GM21367 (cell line): ENCODE data around the gene DUSP12.
A peak's percentile ranks its signal among the peaks of the same experiment; 100 is the strongest.

ENCODE experiments used
- ATAC-seq: cut with Tn5 transposase; IDR thresholded peaks from one replicate; pipeline ENCODE4 v1.9.1; 2021; ENCODE audit not compliant: unreplicated experiment

DUSP12 gene

DNA sequence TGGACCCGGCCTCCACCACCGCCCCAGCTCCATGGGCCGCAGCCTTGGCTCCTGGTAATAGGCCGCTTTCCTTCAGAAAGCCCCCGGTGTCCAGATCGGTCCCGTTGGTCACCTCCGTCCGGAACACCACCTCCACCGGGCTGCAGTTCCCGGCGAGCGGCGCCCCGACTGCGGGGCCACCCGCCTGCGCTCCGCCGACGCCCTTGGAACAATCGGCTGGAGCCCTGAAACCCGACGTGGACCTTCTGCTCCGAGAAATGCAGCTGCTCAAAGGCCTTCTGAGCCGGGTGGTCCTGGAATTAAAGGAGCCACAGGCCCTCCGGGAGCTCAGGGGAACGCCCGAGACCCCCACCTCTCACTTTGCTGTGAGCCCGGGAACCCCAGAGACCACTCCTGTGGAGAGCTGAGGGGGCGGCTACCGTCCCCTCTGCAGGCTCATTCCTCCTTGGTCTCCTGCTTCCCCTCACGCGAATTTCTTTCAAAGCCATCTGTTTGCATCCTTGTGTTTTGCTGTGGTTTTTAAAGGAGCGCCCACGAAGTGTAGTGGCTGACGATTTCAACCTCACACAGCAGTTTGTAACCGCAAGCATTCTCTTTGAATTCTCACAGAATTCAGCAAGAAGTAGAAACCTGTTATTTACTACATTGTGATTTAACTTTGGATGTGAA lies 22.2 kb upstream of the DUSP12 start:
- peak; percentile 15 for ATAC-seq

DNA sequence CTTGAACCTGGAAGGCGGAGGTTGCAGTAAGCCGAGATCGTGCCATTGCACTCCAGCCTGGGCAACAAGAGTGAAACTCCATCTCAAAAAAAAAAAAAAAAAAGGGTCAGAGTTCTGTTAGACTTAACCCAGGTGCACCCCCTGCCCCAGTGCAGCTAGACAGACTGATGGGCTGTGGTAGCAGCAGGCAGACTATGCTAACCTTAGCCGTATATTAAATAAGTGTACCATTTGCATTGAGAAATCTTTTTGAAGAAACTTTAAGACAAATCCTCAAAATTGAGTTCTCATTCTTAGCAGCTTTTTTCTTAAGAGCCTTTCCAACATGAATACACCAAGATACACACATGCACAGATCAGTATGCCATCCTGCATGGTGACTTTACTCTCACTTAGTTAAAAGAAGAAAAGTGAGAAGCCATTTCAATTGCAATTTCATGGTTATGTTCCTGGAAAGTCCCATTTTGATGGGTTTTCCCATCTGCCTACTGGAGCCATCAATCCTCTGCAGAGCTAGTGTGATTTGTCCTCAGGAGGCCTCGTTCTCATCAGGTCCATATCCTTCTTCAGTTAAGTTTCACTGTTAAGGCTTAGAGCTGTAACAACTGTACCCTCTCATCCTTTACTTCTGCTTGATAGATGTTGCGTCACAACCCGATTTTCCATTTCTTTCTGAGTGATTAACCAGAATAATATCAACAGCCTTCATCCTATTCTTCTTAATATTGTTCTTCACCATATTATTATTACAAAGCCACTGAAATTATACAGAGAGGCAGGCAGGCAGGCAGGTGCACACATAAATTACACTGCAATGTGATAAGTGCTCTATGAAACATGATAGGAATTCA lies 21.0 kb upstream of the DUSP12 start:
- ATAC-seq, result no peak

DNA sequence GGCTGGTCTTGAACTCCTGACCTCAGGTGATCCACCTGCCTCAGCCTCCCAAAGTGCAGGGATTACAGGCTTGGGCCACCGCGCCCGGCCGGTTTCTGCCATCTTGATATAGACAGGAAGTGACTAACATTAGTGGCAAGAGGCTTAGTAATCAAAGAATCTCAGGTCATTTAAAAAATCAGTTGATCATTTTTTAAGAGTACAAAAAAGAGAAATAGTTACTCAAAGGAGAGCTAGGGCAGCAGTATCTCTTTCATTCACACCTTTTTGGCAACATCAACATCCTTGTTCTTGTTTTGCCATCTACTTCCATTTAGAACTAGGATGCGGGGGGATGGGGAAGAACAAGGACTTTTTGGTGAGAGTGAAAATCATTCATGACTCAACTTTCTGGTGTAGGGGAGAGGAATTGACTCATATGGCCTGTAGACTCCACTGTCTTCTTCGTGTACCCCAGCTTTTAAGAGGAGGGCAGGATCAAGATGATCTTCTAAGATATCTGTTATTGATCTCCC lies 19.5 kb upstream of the DUSP12 start:
- no peak for ATAC-seq

DNA sequence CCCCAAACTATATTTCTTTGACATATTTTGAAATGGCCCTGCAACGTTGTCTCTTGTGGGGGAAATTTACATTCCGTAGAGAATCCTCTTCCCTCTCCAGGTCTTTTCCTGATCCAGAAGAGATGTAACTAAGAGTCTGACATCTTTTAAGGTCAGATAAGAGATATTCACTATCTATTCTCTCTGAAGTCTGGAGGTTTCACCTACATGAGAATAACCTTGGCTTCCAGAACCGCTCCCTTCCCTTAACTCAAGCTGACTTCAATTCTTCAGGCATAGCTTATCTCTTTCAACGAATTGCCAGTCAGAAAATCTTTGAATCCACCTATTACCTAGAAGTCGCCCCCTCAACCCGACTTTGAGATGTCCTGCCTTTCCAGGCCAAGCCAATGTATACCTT lies 18.3 kb upstream of the DUSP12 start:
- ATAC-seq, result no peak

DNA sequence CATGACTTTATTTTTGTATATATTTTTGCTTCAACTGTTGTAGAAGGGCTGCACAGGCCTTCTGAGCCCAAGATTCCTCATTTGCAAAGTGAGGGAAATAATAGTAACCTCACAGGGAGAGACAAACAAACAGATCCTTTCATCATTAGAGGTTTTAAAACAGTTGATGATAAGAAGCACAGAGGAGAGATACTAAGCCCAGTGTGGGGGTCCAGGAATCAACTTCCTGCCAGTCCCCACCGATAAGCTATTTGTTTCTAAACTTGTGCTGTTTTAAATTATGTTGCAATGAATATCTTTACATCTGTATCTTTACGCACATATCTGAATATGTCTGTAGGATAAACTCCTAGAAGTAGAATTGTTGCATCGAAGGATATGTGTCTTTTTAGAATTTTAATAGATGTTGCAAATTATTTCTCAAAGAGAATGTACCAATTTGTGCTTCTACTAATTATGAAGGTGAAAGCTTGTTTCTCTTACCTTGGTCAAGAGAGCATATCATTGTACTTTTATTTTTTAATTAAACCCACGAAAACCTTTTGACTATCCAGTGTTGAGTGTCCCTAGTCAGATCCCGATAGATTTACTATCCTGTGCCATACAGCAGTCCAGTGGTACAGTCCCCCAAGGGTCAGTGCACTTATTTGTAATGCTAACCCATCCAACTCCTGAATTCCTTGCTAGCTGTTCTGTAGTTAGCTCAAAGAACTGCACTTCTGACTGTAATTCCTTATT lies 17.4 kb upstream of the DUSP12 start:
- ATAC-seq, result no peak

DNA sequence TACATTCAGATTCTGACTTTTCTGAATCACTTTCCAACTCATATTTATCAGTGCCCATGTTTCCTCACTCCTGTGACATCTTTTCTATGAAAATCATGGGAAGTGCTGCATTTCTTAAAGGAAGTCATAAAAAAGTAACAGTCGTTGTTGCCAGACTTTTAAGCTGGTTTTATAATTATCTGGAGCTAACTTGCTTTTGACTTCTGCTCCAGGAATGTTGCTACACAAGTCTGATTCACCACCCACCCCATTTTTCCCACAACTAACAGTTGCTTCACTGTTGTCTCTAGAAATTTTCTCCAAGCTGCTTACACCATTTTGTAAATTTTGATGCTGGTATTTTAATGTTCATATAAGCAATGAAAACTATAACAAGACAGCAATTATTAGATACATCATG lies 16.1 kb upstream of the DUSP12 start:
- no peak for ATAC-seq

DNA sequence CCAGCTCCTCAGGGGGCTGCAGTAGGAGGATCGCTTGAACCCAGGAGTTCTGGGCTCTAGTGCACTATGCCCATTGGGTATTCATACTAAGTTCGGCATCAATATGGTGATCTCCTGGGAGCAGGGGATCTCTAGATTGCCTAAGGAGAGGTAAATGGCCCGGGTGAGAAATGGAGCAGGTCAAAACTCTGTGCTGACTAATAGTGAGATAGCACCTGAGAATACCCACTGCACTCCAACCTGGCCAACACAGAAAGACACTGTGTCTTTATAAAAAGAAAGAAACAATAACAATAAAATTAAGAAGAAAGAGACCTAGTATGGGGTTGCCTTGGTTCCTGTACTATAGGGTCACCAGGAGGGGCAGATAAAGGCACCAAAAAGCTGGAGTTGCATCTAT lies 13.7 kb upstream of the DUSP12 start:
- ATAC-seq, result no peak

DNA sequence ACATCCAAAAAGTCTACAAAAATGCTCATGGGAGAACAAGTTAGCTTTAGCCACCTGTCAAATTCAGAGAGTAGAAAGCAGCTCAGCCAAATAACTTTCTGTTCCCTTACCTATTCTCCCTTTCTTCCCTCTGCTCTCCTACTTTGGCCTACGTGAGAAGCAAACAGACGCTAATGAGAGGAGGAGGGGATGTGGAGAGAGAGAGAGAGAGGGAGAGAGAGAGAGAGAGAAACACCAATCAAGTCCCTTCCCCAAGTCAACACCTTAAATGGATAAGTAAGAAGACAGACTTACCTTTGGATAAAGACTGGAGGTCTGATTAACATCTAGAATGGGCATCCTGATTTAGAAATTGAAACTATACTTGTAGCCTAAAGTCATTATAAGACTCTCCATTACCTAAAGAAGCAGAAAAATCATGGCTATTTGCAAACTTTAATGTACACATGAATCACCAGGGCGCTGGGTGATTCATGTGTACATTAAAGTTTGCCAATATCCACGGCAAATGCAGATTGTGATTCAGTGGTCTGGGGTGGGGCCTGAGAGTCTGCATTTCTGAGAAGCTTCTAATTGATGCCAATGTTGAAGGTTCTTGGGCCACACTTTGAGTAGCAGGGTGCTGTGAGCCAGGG lies 13.1 kb upstream of the DUSP12 start:
- no peak for ATAC-seq

DNA sequence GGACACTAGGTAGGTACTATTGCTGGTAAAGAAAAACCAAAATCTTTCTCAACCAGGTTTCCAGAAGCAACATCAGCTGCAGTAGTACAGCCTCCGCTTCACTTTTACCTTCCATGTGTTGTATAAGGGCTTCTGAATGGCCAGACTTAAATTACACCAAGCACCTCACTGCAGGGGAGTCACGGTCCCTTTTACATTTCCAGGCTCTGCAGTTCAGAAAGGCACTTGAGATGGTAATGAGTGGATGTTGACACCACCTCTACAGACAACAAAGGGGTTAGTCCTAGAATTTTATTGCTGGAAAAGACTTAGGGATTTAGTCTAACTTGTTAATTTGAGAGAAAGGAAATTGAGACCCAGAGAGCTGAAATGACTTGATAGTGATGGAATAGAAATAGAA lies 12.0 kb upstream of the DUSP12 start:
- ATAC-seq, result no peak

DNA sequence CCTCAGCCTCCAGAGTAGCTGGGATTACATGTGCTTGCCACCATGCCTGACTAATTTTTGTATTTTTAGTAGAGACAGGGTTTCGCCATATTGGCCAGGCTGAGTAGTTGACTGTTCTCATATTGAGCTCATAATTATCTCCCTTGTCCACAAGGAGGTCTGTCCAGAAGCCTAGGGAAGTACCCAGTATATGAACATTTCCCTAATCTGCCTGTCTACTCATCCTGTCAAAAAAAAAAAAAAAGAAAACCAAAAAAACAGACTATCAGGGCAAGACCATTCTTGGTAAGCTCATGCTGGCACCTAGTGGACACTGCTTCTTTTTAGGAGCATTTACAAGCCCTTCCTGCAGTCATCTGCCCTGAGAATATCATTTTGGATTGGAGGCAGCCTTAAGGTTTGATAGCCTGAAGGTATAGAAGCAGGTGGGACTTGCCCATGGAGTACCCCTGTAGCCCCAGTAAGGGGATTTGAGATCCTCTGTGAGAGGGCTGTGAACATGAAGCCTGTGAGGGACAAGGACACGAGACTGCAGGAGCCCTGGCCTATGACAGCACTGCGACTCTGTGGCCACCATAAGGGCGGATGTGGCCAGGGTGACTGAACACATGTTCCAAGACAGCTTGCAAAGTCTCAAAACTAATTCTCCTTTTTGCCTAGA lies 10.8 kb upstream of the DUSP12 start:
- ATAC-seq, result peak; percentile 49

DNA sequence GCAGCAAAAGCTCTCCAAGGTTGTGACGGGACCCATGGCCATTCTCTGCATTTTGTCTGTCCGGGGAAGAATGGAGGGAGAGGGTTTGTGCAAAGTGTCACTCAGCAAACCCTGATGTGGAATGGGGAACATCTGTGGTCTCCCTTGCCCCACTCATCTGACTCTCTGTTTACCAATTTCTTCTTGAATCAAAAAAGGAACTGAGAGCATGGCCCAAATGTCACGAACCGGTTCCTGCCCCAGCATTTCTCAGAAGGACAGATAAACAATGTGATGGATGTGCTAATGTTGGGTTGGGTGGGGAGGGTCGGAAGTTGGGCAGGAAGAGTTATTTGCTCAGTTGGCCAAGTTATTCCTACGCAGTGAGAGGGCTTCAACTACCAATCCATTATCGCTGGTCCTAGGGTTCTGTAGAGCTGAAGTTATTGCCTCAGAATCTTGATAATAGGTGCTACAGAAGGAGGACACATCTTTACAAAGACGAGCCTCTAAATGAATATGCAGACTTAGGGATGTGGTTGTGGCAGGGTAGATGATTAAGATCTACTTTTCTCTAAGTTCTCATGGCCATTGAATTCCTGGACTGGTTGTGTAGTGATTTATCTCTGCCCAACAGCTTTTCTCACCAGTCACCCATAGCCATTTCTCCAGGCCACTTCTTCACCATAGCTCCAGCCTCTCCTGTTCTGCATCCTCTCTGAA lies 9.6 kb upstream of the DUSP12 start:
- ATAC-seq, result no peak

DNA sequence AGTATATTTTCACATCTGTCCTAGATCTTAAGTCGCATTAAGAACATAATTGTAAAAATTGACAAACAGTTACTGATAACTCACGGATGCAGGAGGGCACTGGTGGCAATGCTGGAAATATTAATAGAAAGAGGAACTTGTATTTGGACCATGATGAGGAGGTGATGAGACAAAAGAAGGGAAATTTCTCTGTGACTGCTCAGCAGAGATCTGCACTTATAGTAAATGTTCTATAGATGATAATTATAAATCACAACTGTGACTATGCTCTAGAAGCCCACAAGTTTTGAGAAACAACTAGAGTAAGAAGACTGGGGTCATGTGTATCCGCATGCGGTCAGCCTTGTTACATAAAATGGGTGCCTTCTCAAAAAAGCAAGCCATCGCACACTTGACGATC lies 8.7 kb upstream of the DUSP12 start:
- no peak for ATAC-seq

DNA sequence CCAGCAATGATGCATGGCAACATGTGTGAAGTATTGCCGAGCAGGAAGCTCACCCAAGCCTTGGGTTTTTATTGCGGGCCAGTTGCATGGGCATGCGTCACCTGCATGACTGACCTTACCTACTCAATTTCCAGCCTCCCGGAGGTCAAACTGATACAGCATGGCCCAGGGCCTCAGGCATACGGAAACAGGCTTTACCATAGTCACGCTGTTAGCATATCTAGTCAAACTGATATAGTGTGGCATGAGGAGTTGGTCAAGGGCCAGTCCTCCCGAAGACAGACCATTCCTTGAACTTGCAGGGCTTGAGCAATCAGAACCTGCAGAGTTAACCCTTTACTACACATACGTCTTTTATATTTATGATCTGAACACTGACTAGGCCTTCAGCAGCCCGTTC lies 6.4 kb upstream of the DUSP12 start:
- no peak for ATAC-seq

DNA sequence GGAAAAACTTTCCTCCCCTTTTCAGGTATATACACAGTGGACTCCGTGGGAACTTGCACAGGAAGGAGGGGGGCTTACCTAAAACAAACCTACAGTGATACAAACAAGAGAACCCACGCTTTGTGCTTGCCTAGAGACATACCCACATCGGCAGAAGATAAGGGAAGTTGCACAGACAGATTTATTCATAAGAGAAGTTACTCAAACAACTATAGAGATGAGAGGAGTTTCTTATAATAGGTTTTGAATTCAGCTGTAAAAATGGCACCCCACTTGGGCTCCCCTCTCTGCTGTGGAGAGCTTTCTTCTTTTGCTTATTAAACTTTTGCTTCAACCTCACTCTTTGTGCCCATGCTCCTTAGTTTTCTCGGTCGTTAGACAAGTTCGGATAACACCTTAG lies 1.8 kb upstream of the DUSP12 start:
- ATAC-seq, result no peak

DNA sequence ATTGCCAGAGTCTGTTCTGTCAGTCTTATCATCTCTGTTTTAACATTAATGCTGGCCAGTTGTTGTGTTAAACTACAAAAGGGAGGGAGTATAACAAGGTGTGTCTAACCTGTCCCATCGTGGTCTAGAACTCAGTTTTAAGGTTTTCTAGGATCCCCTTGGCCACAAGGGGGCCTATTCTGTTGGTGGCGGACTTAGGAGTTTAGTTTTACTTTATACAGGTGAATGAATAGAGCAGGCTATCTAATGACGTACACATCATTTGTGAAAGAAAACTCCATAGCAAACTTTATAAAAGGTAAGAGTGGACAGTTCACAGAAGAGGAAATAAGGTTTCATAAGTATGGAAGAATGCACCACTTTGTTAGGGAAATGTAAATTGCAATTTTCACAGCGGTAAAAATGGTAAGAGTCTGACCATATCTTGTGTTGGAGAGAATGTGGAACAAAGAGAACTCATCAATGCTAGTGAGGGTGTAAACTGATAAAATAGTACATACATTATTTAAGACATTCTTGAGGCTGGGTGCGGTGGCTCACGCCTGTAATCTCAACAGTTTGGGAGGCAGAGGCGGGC lies 14.0 kb downstream of the DUSP12 start:
- ATAC-seq, result no peak

DNA sequence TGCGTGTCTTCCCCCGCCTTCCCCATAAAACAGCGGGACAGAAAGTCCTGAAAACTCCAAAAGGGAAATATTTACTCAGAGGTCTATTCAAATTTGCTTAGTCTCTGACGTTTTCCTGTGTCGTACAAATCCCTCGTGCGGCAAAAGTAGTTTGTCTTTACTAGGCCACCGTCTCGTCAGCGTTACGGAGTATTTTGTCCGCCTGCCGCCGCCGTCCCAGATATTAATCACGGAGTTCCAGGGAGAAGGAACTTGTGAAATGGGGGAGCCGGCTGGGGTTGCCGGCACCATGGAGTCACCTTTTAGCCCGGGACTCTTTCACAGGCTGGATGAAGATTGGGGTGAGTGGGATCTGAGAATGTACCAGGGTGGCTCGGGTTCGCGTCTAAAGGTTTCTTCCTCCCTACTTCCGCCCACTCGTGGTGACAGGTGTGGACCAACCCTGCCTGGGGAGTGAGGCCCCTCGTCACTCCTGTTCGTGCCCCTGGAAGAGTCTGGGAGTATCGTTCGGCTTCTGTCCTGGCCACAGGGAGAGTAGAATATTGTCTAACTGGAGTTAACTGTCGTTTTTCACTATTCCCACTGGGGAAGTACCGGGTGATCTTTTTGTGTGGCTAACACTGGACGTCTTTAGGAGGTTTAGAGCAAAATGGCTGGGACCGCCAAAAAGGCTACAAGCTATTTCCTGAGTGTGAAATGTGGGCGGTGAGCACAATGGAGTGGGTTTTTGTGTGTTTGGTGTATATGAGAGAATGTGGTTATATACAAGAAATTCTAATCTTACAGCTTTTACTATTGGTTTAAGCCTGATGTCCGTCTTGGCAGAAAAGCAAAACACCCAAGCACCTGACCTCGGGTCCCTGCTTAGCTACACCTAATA lies 16.8 kb downstream of the DUSP12 start, which contains the start of gene ATF6:
ATF6 (plus strand) TSS at position 219 of the 880 bp plus-strand sequence; CDS start at position 260, 41 bp downstream.
- peak; percentile 43 for ATAC-seq

DNA sequence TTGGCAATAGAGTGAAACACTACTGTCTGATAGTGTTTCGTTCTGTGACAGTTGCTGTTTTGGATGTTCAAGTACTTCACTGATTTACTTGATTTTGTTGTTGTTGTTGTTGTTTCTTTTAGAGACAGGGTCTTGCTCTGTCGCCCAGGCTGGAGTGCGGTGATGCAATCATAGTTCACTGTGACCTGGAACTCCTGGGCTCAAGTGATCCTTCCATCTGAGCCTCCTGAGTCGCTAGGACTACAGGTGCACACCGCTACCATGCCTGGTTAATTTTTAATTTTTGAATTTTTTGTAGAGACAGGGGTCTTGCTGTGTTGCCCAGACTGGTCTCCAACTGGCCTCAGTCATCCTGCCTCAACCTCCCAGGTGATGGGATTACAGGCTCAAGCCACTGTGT lies 18.9 kb downstream of the DUSP12 start:
- no peak for ATAC-seq

DNA sequence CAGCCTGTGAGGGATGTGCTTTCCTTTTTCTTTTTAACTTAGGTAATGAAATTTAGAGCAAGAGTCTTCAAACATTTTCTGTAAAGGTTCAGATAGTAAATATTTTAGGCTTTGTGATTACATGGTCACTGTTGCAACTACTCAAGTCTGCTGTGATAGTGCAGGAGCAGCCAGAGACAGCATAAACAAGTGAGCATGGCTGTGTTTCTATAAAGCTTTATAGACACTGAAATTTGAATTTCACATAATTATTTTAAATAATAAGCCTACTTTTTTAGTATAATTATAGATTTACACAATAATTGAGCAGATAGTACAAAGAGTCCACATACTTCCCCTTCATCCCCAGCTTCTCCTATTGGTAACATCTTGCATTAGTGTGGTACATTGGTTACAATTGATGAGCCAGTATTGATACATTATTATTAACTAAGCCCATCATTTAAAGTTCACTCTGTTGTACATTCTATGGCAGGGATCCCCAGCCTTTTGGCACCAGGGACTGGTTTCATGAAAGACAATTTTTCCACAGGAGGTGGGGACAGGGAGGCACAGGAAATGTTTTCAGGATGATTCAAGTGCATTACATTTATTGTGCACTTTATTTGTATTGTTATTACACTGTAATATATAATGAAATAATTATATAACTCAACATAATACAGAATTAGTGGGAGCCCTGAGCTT lies 19.5 kb downstream of the DUSP12 start:
- ATAC-seq, result no peak
